Activated T-cell treated with anti-CD3 and anti-CD28 coated beads, Interleukin-2, amount 50 U/mL, for 72 hours (primary cell): ENCODE measurements around the gene GIPC3. TPM values are rescaled to one million over a fixed set of nuclear protein-coding genes. Genes with fewer than 3 reads are reported as not detected.

Source experiments
- ATAC-seq, 2 donors: fragments of 150-1000 bp; cut with Tn5 transposase; replicated peaks in 1 of 2; 2 replicates each; pipeline ENCODE4 v1.10.0; 2021; ENCODE audit warnings: moderate library complexity in 2 of 2, mild to moderate bottlenecking in 1 of 2
- DNase-seq, 2 donors: peaks; one replicate each; pipeline ENCODE4 v3.0.0; 2021 to 2022; ENCODE audit warnings: mixed read lengths in 1 of 2
- H3K27ac Mint-ChIP-seq: one replicate; pipeline ENCODE4 v1.8.0; 2022; ENCODE audit warnings: mild to moderate bottlenecking, moderate library complexity, mixed read lengths
- H3K27me3 Mint-ChIP-seq: one replicate; pipeline ENCODE4 v1.8.0; 2022; ENCODE audit warnings: low read depth, mixed read lengths
- H3K36me3 Mint-ChIP-seq, 2 donors: one replicate each; pipeline ENCODE4 v1.8.0; 2022; ENCODE audit warnings: mixed read lengths in 2 of 2, mild to moderate bottlenecking in 1 of 2; ENCODE audit not compliant: insufficient read depth in 2 of 2
- H3K4me1 Mint-ChIP-seq: one replicate; pipeline ENCODE4 v1.8.0; 2022; ENCODE audit warnings: low read depth, mixed read lengths
- H3K4me3 Mint-ChIP-seq, 2 donors: one replicate each; pipeline ENCODE4 v1.8.0; 2022; ENCODE audit warnings: mild to moderate bottlenecking in 2 of 2, mixed read lengths in 2 of 2, moderate library complexity in 2 of 2
- H3K9me3 Mint-ChIP-seq, 2 donors: one replicate each; pipeline ENCODE4 v1.8.0; 2022; ENCODE audit warnings: mixed read lengths in 2 of 2
- total RNA-seq, 2 donors: library from RNA; stranded (reverse); gene quantifications; one replicate each; pipeline ENCODE4 v1.2.3, GENCODE V29; 2022

Gene GIPC3, protein sequence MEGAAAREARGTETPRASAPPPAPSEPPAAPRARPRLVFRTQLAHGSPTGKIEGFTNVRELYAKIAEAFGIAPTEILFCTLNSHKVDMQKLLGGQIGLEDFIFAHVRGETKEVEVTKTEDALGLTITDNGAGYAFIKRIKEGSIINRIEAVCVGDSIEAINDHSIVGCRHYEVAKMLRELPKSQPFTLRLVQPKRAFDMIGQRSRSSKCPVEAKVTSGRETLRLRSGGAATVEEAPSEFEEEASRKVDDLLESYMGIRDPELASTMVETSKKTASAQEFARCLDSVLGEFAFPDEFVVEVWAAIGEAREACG
- total RNA-seq = 1 to 10 TPM in 1 of 2 donors, under 1 TPM in 1; 0.65 to 1.1 TPM

DNA sequence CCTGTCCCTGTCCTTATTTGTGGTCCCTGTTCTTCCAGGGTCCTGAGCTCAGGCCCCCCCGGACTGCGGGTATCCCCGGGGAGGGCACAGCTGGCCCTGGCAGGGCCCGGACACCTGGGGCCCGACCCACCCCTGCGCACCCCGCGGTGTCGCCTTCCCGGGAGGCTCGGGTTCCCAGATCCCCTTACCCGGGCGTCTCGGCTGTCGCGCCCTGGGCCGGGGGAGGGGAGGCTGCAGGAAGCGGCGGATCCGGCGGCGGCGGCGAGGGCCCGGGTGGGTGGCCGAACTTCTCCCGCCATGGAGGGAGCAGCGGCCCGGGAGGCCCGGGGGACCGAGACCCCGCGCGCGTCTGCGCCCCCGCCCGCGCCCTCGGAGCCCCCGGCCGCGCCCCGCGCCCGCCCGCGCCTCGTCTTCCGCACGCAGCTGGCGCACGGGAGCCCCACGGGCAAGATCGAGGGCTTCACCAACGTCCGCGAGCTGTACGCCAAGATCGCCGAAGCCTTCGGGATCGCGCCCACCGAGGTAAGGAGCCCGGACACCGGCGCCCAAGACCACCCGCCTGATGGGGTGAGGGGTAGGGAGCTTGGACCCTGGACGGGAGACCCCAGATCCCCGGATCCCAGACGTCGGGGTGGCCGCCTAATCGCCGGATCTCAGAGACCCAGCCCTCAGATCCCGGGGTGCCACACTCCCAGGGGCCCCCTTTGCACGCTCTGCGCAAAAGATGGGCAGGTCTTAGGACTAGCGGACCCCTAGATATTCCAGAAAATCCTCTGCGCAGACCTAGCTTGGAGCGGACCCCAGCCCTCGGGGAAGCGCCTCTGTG, at the start of gene GIPC3:
GIPC3 (plus strand) TSS at position 178 of the 826 bp plus-strand sequence; CDS start at position 298, 120 bp downstream.
- H3K4me3 Mint-ChIP-seq = peak within 1 kb of the TSS; percentile 32 to 60
- DNase-seq = peak in 1 of 2 donors; percentile 29
- no peaks in the 10 kb centered on the region for H3K36me3 Mint-ChIP-seq

DNA sequence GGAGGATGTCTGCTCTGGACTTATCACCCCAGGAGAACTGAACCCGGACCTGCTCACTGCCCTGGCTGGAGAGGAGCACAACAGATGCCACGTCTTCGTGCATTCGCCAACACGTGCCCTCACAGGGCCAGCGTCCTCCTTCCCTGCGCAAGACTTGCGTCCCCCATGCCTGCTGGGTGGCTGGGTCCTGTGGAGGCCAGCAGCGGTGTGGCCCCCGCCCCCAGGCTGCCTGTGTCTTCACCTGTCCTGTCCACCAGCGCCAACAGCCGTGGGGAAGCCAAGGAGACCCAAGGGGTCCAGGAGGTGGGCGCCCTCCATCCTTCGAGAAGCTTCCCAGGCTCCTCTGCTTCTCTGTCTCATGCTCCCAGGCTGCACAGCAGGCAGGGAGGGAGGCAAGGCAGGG, 49.7 kb upstream of the GIPC3 start:
- Mint-ChIP-seq H3K27ac (no peak overlapping the region), H3K27me3 (no peaks in the 10 kb centered on the region), H3K36me3 (peaks cover 0 to 9% of the 10 kb centered on the region in 2 donors), H3K4me3 (no peak overlapping the region), H3K4me1 (no peaks in the 10 kb centered on the region), H3K9me3 (no peaks in the 10 kb centered on the region)
- ATAC-seq (no peak), DNase-seq (no peak)

More for the DNA sequence above, at the start of gene GIPC3:
- H3K27me3 Mint-ChIP-seq = no peaks in the 10 kb centered on the region
- peak; percentile 44 to 46 for ATAC-seq
- no peaks in the 10 kb centered on the region for H3K4me1 Mint-ChIP-seq
- H3K9me3 Mint-ChIP-seq = no peaks in the 10 kb centered on the region
- H3K27ac Mint-ChIP-seq = no peak within 1 kb of the TSS

DNA sequence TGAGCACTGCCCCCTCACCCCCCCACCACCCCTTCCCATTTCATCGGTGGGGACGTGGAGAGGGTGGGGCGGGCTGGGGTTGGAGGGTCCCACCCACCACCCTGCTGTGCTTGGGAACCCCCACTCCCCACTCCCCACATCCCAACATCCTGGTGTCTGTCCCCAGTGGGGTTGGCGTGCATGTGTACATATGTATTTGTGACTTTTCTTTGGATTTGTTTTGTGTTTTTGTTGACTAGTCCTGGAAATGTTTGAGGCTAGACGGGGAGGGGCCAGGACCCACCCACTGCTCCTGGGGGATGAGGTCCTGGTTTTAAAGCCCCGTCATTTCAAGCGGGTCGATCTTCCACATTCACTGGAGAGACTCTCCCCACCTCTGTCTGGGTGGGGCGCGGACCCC, 49.3 kb upstream of the GIPC3 start:
- ATAC-seq = no peak
- H3K36me3 Mint-ChIP-seq = peaks cover 0 to 9% of the 10 kb centered on the region in 2 donors

DNA sequence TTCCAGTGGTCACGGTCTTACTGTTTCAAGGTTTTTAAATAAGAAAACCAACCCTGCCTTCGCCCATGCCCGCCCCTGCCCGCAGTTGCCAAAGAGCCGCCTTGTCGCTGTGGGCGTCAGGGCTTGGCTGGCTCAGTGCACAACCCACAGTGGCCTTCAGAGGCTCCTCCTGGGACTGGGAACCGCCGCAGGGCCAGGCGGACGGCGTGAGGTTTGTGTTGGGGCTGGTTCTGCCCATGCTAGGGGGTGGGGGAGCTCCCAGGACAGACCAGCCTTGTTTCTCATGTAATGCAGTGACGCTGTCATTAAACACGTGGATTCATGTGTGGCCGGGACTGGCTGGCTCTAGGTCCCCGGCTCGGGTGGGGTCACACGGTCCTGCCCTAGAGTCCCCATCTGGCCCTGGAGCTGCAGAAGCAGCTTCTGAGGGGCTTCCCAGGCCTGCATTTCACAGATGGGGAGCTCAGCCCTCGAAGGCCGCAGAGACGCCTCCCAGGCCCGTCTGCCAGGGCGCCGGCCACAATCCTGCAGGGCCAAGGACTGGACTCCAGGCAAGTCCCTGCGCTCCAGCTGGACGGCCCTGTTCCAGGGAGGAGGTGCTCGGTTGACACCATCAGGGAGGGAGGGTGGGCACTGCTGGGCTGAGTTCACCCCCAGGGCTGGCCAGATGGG, 48.7 kb upstream of the GIPC3 start:
- DNase-seq = no peak
- no peak overlapping the region for H3K4me3 Mint-ChIP-seq
- no peaks in the 10 kb centered on the region for H3K27me3 Mint-ChIP-seq
- H3K4me1 Mint-ChIP-seq = no peaks in the 10 kb centered on the region
- ATAC-seq = no peak
- H3K36me3 Mint-ChIP-seq = peaks cover 0 to 9% of the 10 kb centered on the region in 2 donors
- H3K27ac Mint-ChIP-seq = no peak overlapping the region
- no peaks in the 10 kb centered on the region for H3K9me3 Mint-ChIP-seq

More for the DNA sequence above, 49.3 kb upstream of the GIPC3 start:
- Mint-ChIP-seq H3K4me1 (no peaks in the 10 kb centered on the region), H3K27me3 (no peaks in the 10 kb centered on the region), H3K4me3 (no peak overlapping the region), H3K9me3 (no peaks in the 10 kb centered on the region), H3K27ac (no peak overlapping the region)
- DNase-seq = no peak

- Mint-ChIP-seq H3K9me3 (no peaks in the 10 kb centered on the region), H3K27ac (peak overlapping the region; percentile 38), H3K4me3 (no peak overlapping the region), H3K4me1 (no peaks in the 10 kb centered on the region), H3K36me3 (peaks cover 0 to 9% of the 10 kb centered on the region in 2 donors), H3K27me3 (no peaks in the 10 kb centered on the region)
- no peak for DNase-seq
- ATAC-seq = no peak
Observed at GRCh38 chr19:3537101-3537437, 48.2 kb upstream of the GIPC3 start.

GRCh38 chr19:3537438-3538240, 47.6 kb upstream of the GIPC3 start:
- no peak for DNase-seq
- no peak for ATAC-seq
- Mint-ChIP-seq H3K36me3 (peaks cover 0 to 7% of the 10 kb centered on the region in 2 donors), H3K9me3 (no peaks in the 10 kb centered on the region), H3K4me1 (no peaks in the 10 kb centered on the region), H3K27ac (peak overlapping the region; percentile 38), H3K4me3 (no peak overlapping the region), H3K27me3 (no peaks in the 10 kb centered on the region)

- Mint-ChIP-seq H3K4me1 (no peaks in the 10 kb centered on the region), H3K27ac (no peak overlapping the region), H3K27me3 (no peaks in the 10 kb centered on the region), H3K36me3 (peaks cover 0 to 7% of the 10 kb centered on the region in 2 donors), H3K9me3 (no peaks in the 10 kb centered on the region), H3K4me3 (no peak overlapping the region)
- DNase-seq (no peak), ATAC-seq (peak in 1 of 2 donors; percentile 5)
Observed at GRCh38 chr19:3538258-3538929, 46.9 kb upstream of the GIPC3 start.

DNA sequence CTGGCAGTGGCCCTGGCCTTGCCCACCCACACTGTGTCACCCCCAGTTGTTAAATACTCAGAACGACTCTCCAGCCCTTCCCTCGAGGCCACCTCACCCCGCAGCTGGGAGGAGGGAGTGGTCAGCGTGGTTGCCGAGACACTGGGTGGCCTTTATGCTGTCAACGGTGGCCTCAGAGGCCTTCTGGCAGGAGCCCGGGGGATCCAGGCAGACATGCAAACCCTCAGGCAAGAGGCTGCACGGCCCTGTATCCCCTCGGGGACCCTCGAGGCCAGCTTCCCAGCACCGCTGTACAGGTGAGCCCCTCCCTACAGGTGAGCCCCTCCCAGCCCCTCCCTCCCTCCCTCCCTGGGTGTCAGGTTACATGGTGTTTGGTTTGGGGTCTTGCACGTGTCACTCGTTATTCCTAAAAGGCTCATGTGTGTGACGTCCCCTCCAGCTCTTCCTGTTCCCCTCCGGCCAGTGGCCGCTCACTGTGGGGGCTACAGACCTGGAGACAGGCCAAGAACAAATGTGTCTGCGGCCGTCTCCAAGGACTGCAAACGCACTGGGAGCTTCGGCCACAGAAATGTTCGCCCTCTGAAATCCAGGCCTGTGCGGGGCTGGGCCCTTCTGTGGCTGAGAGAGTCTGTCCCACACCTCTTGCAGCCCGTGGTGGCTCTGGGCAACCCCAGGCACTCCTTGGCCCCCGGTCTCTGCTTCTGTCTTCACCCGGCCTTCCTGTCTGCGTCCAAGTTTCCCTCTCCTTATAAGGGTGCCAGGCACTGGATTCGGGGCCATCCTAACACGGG, 46.1 kb upstream of the GIPC3 start, which contains the start of gene TEKTIP1:
TEKTIP1 (plus strand) TSS at position 210 of the 791 bp plus-strand sequence; CDS start at position 214, 4 bp downstream.
- no peaks in the 10 kb centered on the region for H3K27me3 Mint-ChIP-seq
- peak in 1 of 2 donors; percentile 8 for ATAC-seq
- DNase-seq = no peak
- H3K9me3 Mint-ChIP-seq = no peaks in the 10 kb centered on the region
- peaks cover 0 to 7% of the 10 kb centered on the region in 2 donors for H3K36me3 Mint-ChIP-seq
- H3K27ac Mint-ChIP-seq = no peak within 1 kb of the TSS
- no peak within 1 kb of the TSS for H3K4me3 Mint-ChIP-seq
- H3K4me1 Mint-ChIP-seq = no peaks in the 10 kb centered on the region

DNA sequence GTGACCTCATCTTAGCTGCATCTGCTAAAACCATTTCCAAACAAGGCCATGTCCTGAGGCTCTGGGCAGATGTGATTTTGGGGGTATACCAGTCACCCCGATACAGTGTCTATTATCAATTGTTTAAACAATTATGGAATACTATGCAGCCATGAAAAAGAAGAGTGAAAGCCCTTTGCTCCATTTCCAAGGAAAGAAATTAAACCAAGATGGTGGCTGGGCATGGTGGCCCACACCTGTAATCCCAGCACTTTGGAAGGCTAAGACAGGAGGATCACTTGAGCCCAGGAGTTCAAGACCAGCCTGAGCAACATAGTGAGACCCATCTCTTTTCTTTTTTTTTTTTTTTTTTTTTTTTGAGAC, 45.5 kb upstream of the GIPC3 start:
- H3K27ac Mint-ChIP-seq = no peak overlapping the region
- no peaks in the 10 kb centered on the region for H3K9me3 Mint-ChIP-seq
- no peak for ATAC-seq

DNA sequence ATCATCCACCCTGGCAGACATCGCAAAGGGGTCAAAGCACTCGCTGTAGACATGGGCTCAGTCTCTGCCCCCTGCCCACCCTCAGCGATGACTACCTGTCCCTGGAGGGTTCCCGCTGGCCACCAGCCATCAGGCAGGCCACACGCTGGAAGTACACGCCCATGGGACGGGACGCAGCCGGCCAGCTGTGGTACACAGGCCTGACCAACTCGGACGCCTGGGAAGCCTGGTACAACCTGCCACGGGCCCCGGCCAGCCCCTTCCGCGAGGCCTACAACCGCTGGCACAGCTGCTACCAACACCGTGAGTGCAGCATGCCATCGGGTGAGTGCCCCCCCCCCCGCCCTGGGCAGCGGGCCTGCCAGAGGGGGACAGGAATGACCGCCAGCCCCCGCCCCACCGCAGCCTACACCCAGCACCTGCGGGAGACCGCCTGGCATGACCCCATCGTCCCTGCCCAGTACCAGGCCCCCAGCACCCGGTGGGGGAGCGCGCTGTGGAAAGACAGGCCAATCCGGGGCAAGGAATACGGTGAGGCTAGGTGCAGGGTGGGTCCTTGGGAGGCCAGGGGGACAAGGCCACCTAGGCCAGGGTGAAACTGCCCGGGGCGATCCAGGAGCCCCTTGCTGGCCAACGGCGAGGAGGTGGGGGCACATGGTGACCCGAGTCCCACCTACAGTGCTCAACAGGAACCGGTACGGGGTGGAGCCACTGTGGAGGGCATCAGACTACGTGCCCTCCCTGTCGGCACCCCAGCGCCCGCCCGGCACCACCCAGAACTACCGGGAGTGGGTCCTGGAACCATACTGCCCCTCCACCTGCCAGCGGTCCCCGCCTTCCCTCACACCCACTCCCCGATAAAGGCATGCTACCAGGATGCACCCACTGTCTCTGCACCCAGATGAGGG, 41.9 kb upstream of the GIPC3 start:
- H3K36me3 Mint-ChIP-seq = peaks cover 0 to 13% of the 10 kb centered on the region in 2 donors
- H3K4me3 Mint-ChIP-seq = no peak overlapping the region
- no peak overlapping the region for H3K27ac Mint-ChIP-seq
- H3K4me1 Mint-ChIP-seq = peaks cover 12% of the 10 kb centered on the region
- no peaks in the 10 kb centered on the region for H3K27me3 Mint-ChIP-seq
- no peaks in the 10 kb centered on the region for H3K9me3 Mint-ChIP-seq
- no peak for DNase-seq
- no peak for ATAC-seq

More for the DNA sequence above, 45.5 kb upstream of the GIPC3 start:
- no peaks in the 10 kb centered on the region for H3K4me1 Mint-ChIP-seq
- no peak for DNase-seq
- peaks cover 0 to 5% of the 10 kb centered on the region in 2 donors for H3K36me3 Mint-ChIP-seq
- no peak overlapping the region for H3K4me3 Mint-ChIP-seq
- no peaks in the 10 kb centered on the region for H3K27me3 Mint-ChIP-seq

DNA sequence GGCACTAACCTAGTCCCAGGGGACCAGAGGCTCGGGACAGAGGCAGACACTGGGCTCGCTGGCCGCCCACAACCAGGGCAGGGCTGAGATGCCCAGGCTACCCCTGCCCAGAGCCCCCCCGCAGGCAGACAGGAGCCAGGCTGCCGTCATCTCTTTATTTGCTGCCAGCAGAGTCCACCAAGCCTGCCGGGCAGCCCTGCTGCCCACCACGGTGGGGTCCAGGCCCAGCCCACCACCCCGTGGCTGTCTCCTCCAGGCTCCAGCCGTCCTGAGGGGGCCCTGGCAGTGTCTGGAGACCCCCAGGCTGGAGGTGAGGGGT, 41.3 kb upstream of the GIPC3 start:
- ATAC-seq (no peak), DNase-seq (no peak)
- H3K4me3 Mint-ChIP-seq = no peak overlapping the region
- no peaks in the 10 kb centered on the region for H3K27me3 Mint-ChIP-seq
- H3K4me1 Mint-ChIP-seq = peaks cover 12% of the 10 kb centered on the region
- H3K36me3 Mint-ChIP-seq = peaks cover 0 to 13% of the 10 kb centered on the region in 2 donors
- no peaks in the 10 kb centered on the region for H3K9me3 Mint-ChIP-seq
- H3K27ac Mint-ChIP-seq = no peak overlapping the region
